COLO829 (cell line): ENCODE data around the gene ACMSD.
A peak's percentile ranks its signal among the peaks of the same experiment; 100 is the strongest.
"Not testable (repeated sequence)": the region's sequence is repeated elsewhere in the genome, so short reads cannot be mapped to it uniquely, and the experiment has no call there.

Experiments used
- DNase-seq: peaks from one replicate; pipeline ENCODE4 v3.0.0; 2012; ENCODE audit warnings: low spot score

The ACMSD gene

DNA sequence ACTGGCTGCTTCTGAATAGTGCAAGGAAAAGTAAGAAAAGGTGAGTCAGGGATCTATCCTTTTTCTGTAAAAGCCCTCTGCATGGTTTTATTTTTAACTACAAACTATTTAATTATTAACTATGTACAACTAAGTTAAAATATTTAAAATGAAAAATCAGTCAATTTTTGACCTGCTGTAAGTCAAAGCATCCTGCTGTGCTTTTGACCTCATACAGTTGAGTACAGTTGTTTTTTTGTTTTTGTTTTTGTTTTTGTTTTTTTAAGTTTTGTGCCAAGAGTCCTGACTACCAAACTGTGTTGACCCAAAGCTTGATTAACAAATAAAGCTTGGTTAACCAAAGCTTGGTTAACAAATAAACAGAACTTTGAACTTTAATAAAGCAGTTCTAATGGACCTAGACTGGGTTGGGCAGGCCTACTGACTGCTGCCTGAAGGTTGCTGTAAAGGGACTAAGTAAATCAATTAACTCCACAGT, at the start of gene ACMSD:
ACMSD (plus strand) TSS at position 474 of the 478 bp plus-strand sequence. CDS start 67 bp downstream, outside the sequence.
- DNase-seq = no peak

DNA sequence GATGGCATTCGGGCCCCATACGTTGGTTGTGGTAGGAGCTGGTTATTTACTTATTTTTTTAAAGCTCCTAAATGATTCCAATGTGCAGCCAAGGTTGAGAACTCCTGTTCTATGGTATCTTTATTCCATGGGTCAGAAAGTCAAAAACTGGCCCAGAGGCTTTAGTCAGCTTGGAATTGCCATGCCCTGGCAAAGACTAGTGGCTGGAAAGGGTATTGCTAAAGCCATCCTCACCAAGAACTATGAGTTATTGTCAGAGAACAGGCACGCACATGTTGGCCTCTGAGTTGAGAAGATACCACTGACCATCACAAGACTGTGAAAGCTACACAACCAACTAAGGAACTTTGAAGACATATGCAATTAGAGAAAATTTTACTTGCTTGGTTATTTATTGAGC, 47.9 kb upstream of the ACMSD start:
- DNase-seq = no peak

DNA sequence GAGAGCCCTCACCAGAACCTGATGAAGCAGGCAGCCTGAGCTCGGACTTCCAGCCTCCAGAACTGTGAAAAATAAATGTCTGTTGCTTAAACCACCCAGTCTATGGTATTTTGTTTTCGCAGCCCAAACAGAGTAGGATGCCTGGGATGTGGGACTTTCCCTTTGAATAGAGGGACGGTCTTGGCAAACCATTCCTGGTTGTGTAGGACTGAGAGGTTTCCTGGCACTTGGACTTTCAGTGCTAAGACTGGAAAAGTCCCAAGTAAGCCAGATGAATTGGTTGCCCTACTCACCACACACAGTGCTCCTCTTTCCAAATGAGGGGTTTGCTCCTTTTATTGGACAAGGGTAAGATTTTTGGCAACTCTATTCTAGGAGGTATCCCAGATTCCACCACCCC, 46.8 kb upstream of the ACMSD start:
- no peak for DNase-seq

DNA sequence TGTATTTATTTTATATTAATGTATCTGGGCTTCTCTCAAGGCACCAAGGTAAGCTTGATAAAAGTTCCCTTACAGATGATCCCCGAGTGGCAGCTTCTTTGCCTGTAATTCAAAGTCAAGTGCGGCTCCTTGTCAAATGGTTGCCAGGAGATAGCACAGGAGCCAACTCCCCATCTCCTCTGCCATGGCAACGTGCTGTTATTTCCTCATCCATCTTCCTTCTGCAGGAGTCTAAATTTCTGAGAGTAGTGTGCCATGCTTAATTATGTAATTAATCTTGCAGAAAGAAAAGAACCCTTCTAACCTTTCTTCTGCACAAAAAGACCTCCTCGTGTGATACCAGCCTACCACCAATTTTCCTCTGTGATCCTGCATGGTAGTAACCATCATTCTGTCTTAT, 46.2 kb upstream of the ACMSD start:
- DNase-seq = no peak

DNA sequence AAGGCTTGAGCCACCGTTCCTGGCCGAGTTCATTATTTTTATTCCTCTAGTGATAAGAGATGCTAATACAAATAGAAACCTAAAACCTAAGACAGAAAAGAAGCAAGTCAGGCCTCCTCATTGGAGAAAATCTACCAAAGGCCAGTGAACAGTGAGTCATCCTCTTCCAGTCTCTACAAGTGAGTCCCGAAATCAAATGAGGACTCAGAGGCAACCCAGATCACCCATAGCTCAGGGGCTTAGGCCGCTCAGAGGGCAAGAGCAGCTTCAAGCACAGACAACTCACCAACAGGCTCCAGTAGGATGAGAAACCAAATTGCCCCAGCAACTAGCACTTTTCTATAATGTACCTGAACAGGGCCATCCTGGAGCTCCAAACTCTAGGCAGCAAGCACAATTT, 42.7 kb upstream of the ACMSD start:
- no peak for DNase-seq

DNA sequence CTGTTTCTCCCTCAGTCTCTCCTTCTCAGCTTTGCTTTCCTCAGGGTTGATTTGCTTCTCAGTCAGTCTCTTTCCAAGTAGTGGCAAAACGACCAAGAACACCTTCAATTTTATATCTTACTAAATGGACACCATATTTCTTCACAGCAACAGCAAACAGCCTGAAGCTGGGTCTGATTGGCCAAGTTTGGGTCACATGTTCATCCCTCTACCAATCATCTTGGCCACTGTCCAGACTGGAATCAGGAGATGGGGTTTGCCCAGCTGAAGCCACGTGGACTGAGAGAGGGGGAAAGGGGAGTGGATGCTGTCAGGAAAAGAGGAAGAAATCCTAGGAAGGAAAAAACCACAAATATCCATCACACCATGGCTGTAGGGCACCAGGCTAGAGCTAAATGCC, 42.0 kb upstream of the ACMSD start:
- no peak for DNase-seq

DNA sequence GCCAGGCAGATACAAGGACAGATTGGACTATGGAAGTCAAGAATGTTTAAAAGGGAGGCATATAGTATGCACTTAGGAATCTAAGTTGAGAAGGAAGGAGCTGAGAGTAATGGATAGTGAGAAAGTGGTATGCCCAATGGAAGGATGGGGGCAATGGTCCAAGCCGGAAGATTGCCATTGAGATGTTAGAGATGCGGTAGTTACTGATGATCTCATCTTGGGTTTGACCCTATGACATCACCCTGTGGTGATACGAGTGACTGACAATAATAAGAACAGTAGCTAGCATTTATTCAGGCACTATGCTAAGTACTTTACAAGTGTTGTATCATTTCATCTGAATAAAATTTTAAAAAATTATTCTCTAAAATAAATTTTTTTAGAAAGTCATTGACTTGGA, 38.5 kb upstream of the ACMSD start:
- no peak for DNase-seq

DNA sequence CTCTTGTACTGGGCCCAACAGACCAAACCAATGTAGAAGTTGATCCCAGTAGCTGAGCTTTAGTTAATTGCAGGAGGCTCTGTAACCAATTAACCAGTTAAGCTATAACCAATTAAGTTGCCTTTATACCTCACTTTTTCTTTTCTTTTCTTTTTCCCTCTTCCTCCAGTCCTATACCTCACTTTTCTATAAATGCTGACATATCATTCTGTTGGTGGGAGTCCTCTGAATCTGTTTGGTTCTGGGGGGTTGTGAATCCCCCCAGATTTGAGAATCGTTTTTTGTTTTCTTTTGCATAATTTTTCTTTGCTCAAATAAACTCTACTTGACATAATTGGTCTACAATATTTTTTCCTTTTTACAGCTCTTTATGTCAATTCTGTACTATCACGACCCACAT, 38.1 kb upstream of the ACMSD start:
- DNase-seq = no peak

DNA sequence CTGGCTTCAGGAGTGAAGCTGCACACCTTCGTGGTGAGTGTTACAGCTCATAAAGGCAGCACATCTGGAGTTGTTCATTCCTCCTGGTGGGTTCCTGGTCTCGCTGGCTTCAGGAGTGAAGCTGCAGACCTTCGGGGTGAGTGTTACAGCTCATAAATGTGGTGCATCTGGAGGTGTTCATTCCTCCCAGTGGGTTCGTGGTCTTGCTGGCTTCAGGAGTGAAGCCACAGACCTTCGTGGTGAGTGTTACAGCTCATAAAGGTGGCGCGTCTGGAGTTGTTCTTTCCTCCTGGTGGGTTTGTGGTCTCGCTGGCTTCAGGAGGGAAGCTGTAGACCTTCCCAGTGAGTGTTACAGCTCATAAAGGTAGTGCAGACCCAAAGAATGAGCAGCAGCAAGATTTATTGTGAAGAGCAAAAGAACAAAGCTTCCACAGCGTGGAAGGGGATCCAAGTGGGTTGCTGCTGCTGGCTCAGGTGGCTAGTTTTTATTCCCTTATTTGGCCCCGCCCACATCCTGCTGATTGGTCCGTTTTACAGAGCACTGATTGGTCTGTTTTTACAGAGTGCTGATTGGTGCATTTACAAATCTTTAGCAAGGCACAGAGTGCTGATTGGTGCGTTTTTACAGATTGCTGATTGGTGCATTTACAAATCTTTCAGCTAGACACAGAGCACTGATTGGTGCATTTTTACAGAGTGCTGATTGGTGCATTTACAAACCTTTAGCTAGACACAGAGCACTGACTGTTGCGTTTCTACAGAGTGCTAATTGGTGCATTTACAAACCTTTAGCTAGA, 34.6 kb upstream of the ACMSD start:
- not testable (repeated sequence) for DNase-seq

DNA sequence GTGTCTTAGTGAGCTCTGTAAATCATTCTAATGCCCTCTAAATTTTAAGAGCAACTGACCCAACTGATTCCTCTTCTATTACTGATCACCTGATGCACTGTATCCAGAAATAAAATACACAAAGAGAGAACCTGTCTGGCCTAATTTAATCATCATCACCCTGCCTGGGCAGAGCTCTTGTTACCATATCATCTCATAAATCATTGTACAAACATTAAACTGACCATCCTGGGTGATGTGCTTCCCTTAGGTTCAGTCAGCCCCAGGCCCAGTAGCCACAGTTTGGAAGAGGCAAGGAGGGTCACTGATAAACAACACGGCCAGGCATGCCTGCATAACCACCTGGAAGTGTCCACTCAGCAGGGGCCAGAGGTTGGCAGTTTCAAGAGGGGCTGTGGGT, 22.7 kb upstream of the ACMSD start:
- DNase-seq = no peak

DNA sequence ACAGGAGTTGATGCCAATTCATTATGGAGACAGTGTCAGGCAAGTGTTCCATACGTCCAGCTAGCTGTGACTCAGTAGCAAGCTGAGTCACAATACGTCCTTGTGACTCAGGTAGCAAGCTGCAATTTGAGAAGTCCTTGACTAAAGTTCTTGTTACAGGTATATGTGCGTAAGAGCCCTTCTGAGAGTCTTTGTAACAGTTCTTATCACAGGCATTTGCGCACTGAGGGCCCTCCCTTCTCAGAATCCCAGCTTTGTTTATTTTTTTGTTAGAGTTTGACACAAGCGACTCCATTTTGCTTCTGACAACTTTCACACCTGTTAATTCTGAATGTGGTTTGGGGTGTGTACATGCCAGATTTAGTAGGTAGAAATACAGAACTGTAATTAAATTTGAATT, 20.1 kb upstream of the ACMSD start:
- no peak for DNase-seq

DNA sequence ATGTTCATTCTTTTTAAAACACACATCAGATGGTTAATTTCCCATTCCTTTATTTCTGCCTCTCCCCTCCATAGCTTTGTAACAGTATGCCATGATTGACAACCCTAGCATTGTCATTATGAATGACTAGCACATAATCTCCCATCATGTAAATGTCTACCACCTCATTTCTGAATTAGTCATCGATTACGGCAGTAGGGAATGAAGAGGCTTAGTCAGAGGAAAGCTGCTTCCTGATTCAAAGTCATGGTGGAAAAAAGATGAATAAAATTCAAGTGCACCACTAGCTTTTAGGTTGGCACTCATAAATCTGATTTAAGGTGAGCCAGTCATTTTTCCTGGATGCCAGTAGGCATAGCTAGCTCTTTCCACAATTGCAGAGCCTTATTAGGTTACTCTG, 19.1 kb upstream of the ACMSD start:
- DNase-seq = peak; percentile 66

DNA sequence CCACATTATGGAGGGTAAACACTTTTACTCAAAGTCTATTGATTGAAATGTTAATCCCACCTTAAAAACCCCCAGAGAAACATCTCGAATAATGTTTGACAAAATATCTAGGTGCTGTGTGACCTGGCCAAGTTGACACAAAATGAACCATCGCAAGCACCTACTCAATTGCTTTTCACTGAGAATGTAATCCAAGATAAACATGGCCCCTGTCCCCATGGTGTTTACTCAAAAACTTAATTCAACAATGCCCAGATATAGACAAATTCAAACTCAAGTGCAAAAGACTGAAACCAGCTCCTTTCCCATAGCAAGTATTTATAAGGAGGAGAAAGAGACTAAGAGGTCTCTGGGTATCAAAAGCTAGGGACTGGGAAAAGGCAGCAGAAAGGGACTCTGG, 15.0 kb upstream of the ACMSD start:
- no peak for DNase-seq

DNA sequence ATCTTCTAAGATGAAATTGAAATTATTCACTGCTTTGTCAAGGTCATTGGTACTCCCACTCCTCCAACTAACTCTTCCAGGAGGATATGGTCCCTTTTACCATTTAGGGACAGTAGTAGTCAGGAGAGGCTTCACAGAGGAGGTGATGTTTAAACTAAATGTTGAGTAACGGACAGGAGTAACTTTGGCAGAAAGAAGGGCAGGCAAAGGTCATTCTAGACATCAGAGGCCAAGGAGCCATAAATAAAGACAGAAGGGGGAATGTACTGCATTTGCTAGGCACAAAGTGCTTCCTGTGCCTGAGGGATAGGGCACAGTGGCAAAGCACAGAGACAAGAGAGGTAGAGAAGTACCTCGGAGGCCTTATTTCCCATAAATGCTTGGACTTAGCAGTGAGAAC, 14.6 kb upstream of the ACMSD start:
- DNase-seq = no peak

DNA sequence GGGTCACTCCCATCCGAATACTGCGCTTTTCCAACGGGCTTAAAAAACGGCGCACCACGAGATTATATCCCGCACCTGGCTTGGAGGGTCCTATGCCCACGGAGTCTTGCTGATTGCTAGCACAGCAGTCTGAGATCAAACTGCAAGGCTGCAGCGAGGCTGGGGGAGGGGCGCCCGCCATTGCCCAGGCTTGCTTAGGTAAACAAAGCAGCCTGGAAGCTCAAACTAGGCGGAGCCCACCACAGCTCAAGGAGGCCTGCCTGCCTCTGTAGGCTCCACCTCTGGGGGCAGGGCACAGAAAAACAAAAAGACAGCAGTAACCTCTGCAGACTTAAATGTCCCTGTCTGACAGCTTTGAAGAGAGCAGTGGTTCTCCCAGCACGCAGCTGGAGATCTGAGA, 12.7 kb upstream of the ACMSD start:
- DNase-seq = not testable (repeated sequence)

DNA sequence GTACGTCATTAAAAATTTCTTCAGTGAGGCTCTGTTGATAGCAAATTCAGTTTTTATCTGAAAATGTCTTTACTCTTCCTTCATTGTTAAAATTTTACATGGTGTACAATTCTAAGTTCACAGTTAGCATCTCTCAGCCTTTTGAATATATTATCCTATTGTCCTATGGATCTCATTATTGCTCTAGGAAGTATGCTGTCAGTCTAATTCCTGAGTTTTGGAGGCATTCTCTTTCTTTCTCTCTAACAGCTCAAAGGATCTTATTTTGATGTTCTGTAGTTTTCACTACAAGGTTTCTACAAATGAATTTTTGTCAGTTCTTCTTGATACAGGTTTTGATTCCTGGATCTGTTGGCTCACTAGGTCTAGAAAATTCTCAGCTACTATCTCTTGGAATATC, 2.9 kb upstream of the ACMSD start:
- DNase-seq = no peak

DNA sequence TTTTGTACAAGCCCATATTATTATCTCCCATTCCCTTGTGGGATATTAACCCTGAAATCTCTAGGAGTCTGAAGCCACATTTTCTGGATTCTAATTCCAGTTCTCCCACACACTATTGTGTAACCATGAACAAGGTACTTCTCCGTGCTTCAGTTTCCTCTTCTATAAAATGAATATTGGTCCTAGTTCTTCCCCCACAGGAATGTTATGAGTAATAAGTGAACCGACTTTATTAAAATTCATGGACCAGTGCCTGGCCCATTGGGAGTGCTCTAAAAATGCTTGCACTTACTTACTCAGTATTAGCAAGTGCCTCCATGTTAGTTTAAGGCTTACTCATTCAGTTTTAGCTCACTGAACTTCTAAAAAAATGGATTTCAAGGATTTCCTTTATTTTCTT, 1.4 kb upstream of the ACMSD start:
- peak; percentile 55 for DNase-seq

DNA sequence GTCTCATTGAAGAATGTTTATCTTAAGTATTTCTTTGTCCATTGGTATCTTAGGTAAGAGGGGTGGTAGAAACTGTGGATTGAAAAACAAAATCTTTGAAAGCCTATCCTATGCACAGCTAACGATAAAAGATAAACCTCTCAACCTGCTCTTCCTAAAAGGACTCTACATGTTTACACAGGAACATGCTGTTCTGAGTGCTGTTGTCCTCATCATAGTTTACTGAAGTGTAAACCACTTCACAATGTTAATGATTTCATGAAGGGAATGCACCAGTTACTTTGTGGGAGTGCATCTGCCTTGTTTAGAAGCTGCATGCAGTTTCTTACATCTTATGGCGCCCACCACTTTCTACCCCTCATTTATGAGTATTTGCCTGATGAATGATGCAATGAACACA, 1.2 kb downstream of the ACMSD start:
- DNase-seq = no peak

DNA sequence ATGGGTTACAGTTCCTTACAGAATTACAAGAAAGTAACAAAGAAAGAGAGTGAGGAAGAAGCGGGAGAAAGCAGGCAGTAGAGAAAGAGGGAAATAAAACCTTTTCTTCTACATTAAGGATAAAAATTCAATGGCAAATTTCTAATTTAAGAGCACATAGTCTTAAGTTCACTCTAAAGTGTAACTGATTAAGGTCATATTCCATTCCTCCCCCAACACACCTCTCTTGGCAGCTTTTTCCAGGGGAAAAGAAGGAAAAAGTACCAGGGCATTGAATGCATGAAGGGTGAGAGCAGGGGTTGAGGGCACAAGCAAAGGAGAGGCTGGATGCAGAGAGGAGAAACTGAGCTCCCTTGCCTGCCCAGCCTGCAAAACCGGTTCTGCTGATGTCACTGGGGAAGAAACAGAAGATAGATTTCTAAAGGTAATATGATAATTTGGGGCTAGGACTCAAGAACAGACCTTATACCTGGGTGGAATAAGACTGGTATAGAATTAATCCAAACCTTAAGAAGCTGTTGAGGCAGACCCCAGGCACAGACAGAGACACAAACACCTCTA, 4.6 kb downstream of the ACMSD start:
- no peak for DNase-seq

DNA sequence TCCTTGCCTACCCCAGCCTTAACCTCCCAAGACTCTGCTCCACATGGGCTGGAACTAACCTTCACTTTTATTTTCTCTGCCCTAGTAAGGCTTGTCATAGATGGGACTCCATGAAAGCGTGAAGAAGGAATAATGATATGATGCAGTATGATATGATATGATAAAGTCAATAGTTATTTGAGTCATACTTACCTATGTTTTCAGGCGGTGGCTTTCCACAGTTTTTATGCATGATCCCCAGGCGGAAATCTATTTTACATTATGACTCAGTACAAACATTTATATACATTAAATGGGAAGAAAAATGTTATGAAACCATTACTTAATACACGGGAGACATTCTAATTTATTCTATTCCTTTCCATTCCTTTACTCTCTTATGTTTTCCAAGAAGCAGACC, 5.6 kb downstream of the ACMSD start:
- DNase-seq = no peak

DNA sequence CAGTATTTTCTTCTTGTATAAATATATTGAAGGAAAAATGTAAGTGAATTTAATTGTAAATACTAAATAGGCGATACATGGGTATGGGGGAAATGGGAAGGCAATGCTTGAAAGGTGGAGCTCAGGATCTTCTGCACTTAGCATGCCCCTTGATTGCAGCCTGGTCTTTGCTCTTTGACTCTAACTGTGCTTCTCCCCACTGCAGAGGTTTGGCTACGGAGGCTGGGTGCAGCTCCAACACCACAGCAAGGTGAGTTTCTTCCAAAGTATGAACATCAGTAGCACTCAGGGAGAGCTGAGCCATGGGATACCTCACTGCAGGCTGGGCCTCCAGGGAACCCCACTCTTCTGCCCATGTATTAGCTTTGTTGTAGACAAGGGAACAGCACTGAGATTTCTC, 6.6 kb downstream of the ACMSD start:
- DNase-seq = no peak

DNA sequence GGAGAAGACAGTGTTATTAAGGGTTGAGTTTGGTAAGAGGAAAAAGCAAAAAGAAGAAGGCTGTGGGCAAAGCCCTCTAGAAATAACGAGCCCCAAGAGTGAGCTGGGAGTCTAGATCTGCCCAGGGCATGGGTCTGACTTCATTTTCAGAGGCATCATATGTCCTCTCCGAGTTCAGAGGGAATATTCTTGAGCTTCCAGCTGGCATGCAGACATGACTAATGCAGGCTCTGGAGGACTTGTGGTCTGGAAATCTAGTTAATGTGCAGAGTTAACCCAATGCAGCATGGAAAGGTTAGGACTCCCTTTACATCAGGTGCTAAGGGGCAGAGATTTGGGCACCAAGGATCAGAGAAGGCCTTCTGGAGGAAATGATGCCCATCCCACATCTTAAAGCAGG, 7.3 kb downstream of the ACMSD start:
- DNase-seq = no peak

DNA sequence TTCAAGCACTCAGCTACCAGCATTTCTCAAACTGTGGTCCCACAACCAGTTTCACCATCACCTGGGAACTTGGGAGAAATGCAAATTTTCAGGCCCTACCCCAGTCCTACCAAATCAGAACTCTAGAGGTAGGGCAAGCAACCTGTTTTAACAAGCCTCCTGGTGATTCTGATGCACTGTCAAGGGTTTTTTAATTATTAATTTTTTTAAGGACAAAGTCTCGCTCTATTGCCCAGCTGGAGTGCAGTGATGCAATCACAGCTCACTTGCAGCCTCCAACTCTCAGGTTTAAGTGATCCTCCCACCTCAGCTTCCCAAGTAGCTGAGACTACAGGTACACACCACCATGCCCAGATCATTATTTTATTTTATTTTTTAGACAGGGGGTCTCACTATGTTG, 7.8 kb downstream of the ACMSD start:
- DNase-seq = no peak

DNA sequence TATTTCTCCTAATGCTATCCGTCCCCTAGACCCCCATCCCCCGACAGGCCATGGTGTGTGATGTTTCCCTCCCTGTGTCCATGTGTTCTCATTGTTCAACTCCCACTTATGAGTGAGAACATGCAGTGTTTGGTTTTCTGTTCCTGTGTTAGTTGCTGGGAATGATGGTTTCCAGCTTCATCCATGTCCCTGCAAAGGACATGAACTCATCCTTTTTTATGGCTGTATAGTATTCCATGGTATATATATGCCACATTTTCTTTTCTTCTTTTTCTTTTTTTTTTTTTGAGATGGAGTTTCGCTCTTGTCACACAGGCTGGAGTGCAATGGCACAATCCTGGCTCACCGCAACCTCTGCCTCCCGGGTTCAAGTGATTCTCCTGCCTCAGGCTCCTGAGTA, 9.2 kb downstream of the ACMSD start:
- DNase-seq = not testable (repeated sequence)
